ENCODE measurements around the gene MAIP1.

DNA sequence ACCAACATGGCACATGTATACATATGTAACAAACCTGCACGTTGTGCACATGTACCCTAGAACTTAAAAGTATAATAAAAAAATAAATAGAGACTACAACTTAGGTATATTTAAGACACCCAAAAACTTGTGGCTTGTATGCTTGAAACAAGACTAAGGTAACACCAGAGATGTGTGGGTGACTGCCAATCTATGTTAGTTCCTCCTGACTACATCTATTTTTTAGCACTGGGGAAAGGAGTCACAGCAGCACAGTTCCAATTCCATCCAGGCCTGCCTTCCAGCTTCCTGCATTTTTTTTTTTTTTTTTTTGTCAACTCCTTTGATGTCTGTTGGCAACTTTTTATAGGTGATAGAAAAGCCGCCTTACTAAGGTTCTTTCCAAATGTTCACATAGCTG lies 26.1 kb upstream of the MAIP1 start:
- TF ChIP-seq EP300 (IDR thresholded peaks at IDR 0.05): no peak
- TF ChIP-seq CTCF (IDR thresholded peaks at IDR 0.05): no peak
- TF ChIP-seq POLR2A (IDR thresholded peaks at IDR 0.05): no peak
- TF ChIP-seq POLR2AphosphoS5 (IDR thresholded peaks at IDR 0.05): no peak
